H9 (cell line): Measurements from ENCODE around the gene WDR75. TPM values are rescaled to one million over a fixed set of nuclear protein-coding genes. Genes with fewer than 3 reads are reported as not detected.

Experiments used
- DNase-seq: peaks from one replicate; pipeline ENCODE4 v3.0.0-alpha.2; 2017
- H2AFZ ChIP-seq: one replicate; pipeline ENCODE4 v1.6.1; 2013; ENCODE audit warnings: mild to moderate bottlenecking, low read length, control low read depth, moderate library complexity
- H2AK5ac ChIP-seq: 2 replicates; pipeline ENCODE4 v1.6.1; 2013; ENCODE audit warnings: low read length, control low read depth, mixed read lengths; ENCODE audit not compliant: insufficient read length
- H2BK120ac ChIP-seq: one replicate; pipeline ENCODE4 v1.6.1; 2013; ENCODE audit warnings: low read depth, mild to moderate bottlenecking, low read length, control low read depth, inconsistent platforms; ENCODE audit not compliant: poor library complexity, severe bottlenecking
- H2BK12ac ChIP-seq: 2 replicates; pipeline ENCODE4 v1.6.1; 2013; ENCODE audit warnings: low read length, control low read depth, mixed read lengths, low read depth; ENCODE audit not compliant: insufficient read length
- H2BK15ac ChIP-seq: 2 replicates; pipeline ENCODE4 v1.6.1; 2013; ENCODE audit warnings: low read depth, low read length, control low read depth
- H2BK20ac ChIP-seq: one replicate; pipeline ENCODE4 v1.6.1; 2013; ENCODE audit warnings: low read depth, mild to moderate bottlenecking, low read length, control low read depth, inconsistent platforms; ENCODE audit not compliant: poor library complexity, severe bottlenecking
- H2BK5ac ChIP-seq: 2 replicates; pipeline ENCODE4 v1.6.1; 2013; ENCODE audit warnings: low read length, control low read depth, mixed read lengths; ENCODE audit not compliant: insufficient read length
- H3K14ac ChIP-seq: 2 replicates; pipeline ENCODE4 v1.6.1; 2013; ENCODE audit warnings: low read length, control low read depth; ENCODE audit not compliant: insufficient read depth
- H3K18ac ChIP-seq: 2 replicates; pipeline ENCODE4 v1.6.1; 2013; ENCODE audit warnings: low read depth, mild to moderate bottlenecking, mixed read lengths, low read length, control low read depth; ENCODE audit not compliant: insufficient read length
- H3K23ac ChIP-seq: 2 replicates; pipeline ENCODE4 v1.6.1; 2013; ENCODE audit warnings: low read length, control low read depth, mixed read lengths, low read depth; ENCODE audit not compliant: insufficient read length
- H3K23me2 ChIP-seq: 2 replicates; pipeline ENCODE4 v1.6.1; 2013; ENCODE audit warnings: low read depth, mild to moderate bottlenecking, mixed read lengths, low read length, control low read depth; ENCODE audit not compliant: insufficient read length, poor library complexity, severe bottlenecking
- H3K27ac ChIP-seq: 2 replicates; pipeline ENCODE4 v1.5.1; 2013; ENCODE audit warnings: low read length, control low read depth, mixed read lengths, low read depth; ENCODE audit not compliant: insufficient read length
- H3K27me3 ChIP-seq: 2 replicates; pipeline ENCODE4 v1.6.1; 2013; ENCODE audit warnings: low read length, control low read depth, inconsistent platforms; ENCODE audit not compliant: insufficient read depth
- H3K4ac ChIP-seq: 2 replicates; pipeline ENCODE4 v1.6.1; 2013; ENCODE audit warnings: low read depth, mild to moderate bottlenecking, control low read depth, inconsistent platforms, low read length, moderate library complexity
- H3K4me1 ChIP-seq: 2 replicates; pipeline ENCODE4 v1.6.1; 2013; ENCODE audit warnings: low read length, control low read depth, inconsistent platforms; ENCODE audit not compliant: insufficient read depth
- H3K4me2 ChIP-seq: 2 replicates; pipeline ENCODE4 v1.6.1; 2013; ENCODE audit warnings: low read length, control low read depth, mixed read lengths; ENCODE audit not compliant: insufficient read length, insufficient read depth
- H3K56ac ChIP-seq: 2 replicates; pipeline ENCODE4 v1.6.1; 2013; ENCODE audit warnings: low read depth, mild to moderate bottlenecking, mixed read lengths, low read length, control low read depth; ENCODE audit not compliant: insufficient read length
- H3K79me1 ChIP-seq: 2 replicates; pipeline ENCODE4 v1.6.1; 2013; ENCODE audit warnings: low read depth, mild to moderate bottlenecking, moderate library complexity, low read length, control low read depth, inconsistent platforms; ENCODE audit not compliant: insufficient read depth, poor library complexity, severe bottlenecking
- H3K79me2 ChIP-seq: 2 replicates; pipeline ENCODE4 v1.6.1; 2013; ENCODE audit warnings: low read length, control low read depth, inconsistent platforms; ENCODE audit not compliant: insufficient read depth
- H3K9ac ChIP-seq: 2 replicates; pipeline ENCODE4 v1.6.1; 2013; ENCODE audit warnings: low read length, control low read depth, mixed read lengths; ENCODE audit not compliant: insufficient read length; ENCODE audit errors: extremely low read depth
- H3K9me3 ChIP-seq: one replicate; pipeline ENCODE4 v1.6.1; 2013; ENCODE audit warnings: low read depth, low read length, inconsistent platforms; ENCODE audit not compliant: control insufficient read depth
- H3T11ph ChIP-seq: one replicate; pipeline ENCODE4 v1.6.1; 2013; ENCODE audit warnings: mild to moderate bottlenecking, low read length, control low read depth, inconsistent platforms
- H4K20me1 ChIP-seq: one replicate; pipeline ENCODE4 v1.6.1; 2013; ENCODE audit not compliant: control insufficient read depth, insufficient read length, insufficient read depth
- H4K5ac ChIP-seq: 2 replicates; pipeline ENCODE4 v1.6.1; 2013; ENCODE audit warnings: low read depth, mild to moderate bottlenecking, mixed read lengths, low read length, control low read depth; ENCODE audit not compliant: insufficient read length
- H4K8ac ChIP-seq: replicated peaks from 2 replicates; pipeline ENCODE4 v1.6.1; 2013; ENCODE audit warnings: low read length, control low read depth, mixed read lengths, low read depth; ENCODE audit not compliant: insufficient read length
- H4K91ac ChIP-seq: 2 replicates; pipeline ENCODE4 v1.6.1; 2013; ENCODE audit warnings: low read depth, mild to moderate bottlenecking, moderate library complexity, mixed read lengths, low read length, control low read depth; ENCODE audit not compliant: insufficient read length
- H3K27ac Mint-ChIP-seq, 3 experiments: 2 replicates in 2 of 3; 3 replicates in 1 of 3; pipeline ENCODE4 v1.8.0; 2020 to 2021; ENCODE audit warnings: mixed read lengths in 3 of 3, mild to moderate bottlenecking in 1 of 3, moderate library complexity in 1 of 3
- H3K27me3 Mint-ChIP-seq: 2 replicates; pipeline ENCODE4 v1.8.0; 2021; ENCODE audit warnings: low read depth, mild to moderate bottlenecking, moderate library complexity, mixed read lengths
- H3K36me3 Mint-ChIP-seq, 3 experiments: 2 replicates in 2 of 3; 3 replicates in 1 of 3; pipeline ENCODE4 v1.8.0; 2020 to 2021; ENCODE audit warnings: low read depth in 3 of 3, mixed read lengths in 3 of 3; ENCODE audit not compliant: insufficient read depth in 1 of 3
- H3K4me1 Mint-ChIP-seq, 2 experiments: 2 replicates each; pipeline ENCODE4 v1.8.0; 2020; ENCODE audit warnings: mixed read lengths in 2 of 2
- H3K4me3 Mint-ChIP-seq, 2 experiments: 2 replicates in 1 of 2; 3 replicates in 1 of 2; pipeline ENCODE4 v1.8.0; 2020 to 2021; ENCODE audit warnings: mild to moderate bottlenecking in 2 of 2, mixed read lengths in 2 of 2, moderate library complexity in 1 of 2
- H3K9me3 Mint-ChIP-seq, 2 experiments: 2 replicates in 1 of 2; 3 replicates in 1 of 2; pipeline ENCODE4 v1.8.0; 2020; ENCODE audit warnings: mild to moderate bottlenecking in 2 of 2, mixed read lengths in 2 of 2, moderate library complexity in 1 of 2
- CTCF ChIP-seq: fragments of 200-600 bp; sonication (generic); conservative IDR thresholded peaks from 3 replicates; pipeline ENCODE4 v1.8.0; 2021; ENCODE audit warnings: antibody characterized with exemption, mild to moderate bottlenecking
- WGBS: extraction: QIAGEN DNeasy Blood & Tissue Kit; methylation state at CpG from one replicate; pipeline ENCODE4 v1.1.7; 2013; ENCODE audit warnings: missing lambda C conversion rate, low lambda C conversion rate, mixed read lengths; ENCODE audit not compliant: insufficient read length; ENCODE audit errors: extremely low coverage; 5-methylcytosine and 5-hydroxymethylcytosine counted together
- long read RNA-seq: library from polyadenylated mRNA; unstranded; transcript quantifications from one replicate; pipeline ENCODE4 v2.0.0, GENCODE V29; 2020
- total RNA-seq: library from RNA; stranded (reverse); gene quantifications from 2 replicates; pipeline ENCODE4 v1.2.1, GENCODE V29; 2021

The WDR75 gene
- 70.6 and 80.6 TPM in 2 replicates for total RNA-seq
- long read RNA-seq, full-length matches to known transcripts = 295 of 338 reads
- long read RNA-seq, partial matches to known transcripts = 22 of 338 reads
- long read RNA-seq, other reads (novel, unspliced or antisense) = 21 of 338 reads

DNA sequence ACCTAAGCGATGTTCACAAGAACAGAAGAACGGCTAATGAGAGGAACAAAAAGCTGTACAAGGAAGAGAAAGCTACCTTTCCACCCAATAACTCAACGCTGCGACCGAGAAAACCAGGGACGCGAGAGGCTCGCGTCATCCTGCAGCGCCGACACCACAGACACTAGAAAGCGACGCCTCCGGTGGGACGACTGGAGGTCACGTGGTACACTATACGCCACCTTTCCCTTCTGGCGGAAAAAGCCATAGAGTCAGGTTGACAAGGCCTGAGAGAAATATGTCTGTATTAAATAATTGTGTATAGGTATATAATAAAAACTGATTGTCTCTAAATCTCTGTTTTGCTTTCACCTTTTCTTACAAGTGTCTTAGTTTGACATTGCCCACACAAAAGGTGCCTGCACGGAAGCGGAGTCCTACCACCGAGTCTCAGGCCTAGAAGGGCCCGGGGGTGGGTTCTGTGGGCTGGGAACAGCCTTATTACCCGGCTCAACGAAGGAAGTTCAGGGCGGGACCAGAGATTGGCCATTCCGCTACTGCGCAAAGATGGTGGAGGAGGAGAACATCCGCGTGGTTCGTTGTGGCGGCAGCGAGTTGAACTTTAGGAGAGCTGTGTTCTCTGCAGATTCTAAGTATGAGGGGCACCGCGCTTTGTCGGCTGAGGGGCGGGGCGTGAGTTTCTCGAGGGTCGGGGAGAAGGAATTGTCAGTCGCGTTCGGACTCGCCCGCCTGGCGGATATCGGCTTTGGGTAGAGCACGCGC is at the start of gene WDR75:
Gene WDR75, plus strand, starts transcription at position 528 of the 762 bp plus-strand sequence. Its CDS starts 19 bp downstream, at position 547.
- Histone ChIP-seq H4K8ac (no peak within 1 kb of the TSS), H4K5ac (peak within 1 kb of the TSS; percentile 5), H2AFZ (peak within 1 kb of the TSS; percentile 60), H3K9ac (peak within 1 kb of the TSS; percentile 85), H4K91ac (no peak within 1 kb of the TSS), H3K56ac (peak within 1 kb of the TSS; percentile 10), H3K14ac (peak within 1 kb of the TSS; percentile 77), H2BK12ac (no peak within 1 kb of the TSS), H3K4me1 (no peaks in the 10 kb centered on the region; the same call in 1 of the 2 replicates), H2BK5ac (peak within 1 kb of the TSS; percentile 11), H3K79me2 (peaks cover 40% of the 10 kb centered on the region), H3K4me2 (peak within 1 kb of the TSS; percentile 84), H3K27ac (no peak within 1 kb of the TSS), H3K27me3 (no peaks in the 10 kb centered on the region), H2BK120ac (no peak within 1 kb of the TSS), H3T11ph (no peak within 1 kb of the TSS), H3K18ac (peak within 1 kb of the TSS; percentile 91), H2AK5ac (no peak within 1 kb of the TSS), H4K20me1 (no peaks in the 10 kb centered on the region), H2BK20ac (no peak within 1 kb of the TSS), H3K79me1 (peaks cover 2% of the 10 kb centered on the region), H2BK15ac (no peak within 1 kb of the TSS), H3K23ac (no peak within 1 kb of the TSS), H3K4ac (no peak within 1 kb of the TSS), H3K9me3 (no peaks in the 10 kb centered on the region), H3K23me2 (no peaks in the 10 kb centered on the region)
- peak within 1 kb of the TSS in 1 of 2 experiments; percentile 99; a peak in 4 of 5 replicates for H3K4me3 Mint-ChIP-seq
- H3K27me3 Mint-ChIP-seq = no peaks in the 10 kb centered on the region; the same call in 1 of the 2 replicates
- DNase-seq = peak; percentile 92
- peak within 1 kb of the TSS; percentile 98 to 100 (median 99) for H3K27ac Mint-ChIP-seq
- no CpG with 5 or more reads among the region's 48 CpGs for WGBS
- H3K4me1 Mint-ChIP-seq = peaks cover 2 to 5% of the 10 kb centered on the region in 2 experiments; a peak in 2 of 4 replicates
- no peak for TF ChIP-seq CTCF
- peaks cover 0 to 4% (median 0%) of the 10 kb centered on the region in 3 experiments; a peak in 3 of 7 replicates for H3K36me3 Mint-ChIP-seq
- H3K9me3 Mint-ChIP-seq = peaks cover 0 to 2% of the 10 kb centered on the region in 2 experiments; a peak in 1 of 5 replicates
